Right ventricle myocardium superior (tissue), 1 donor: ENCODE data around the gene FAM98B. TPM values are rescaled to one million over a fixed set of nuclear protein-coding genes. Genes with fewer than 3 reads are reported as not detected.
A peak's percentile ranks its signal among the peaks of the same experiment; 100 is the strongest.

Experiments used
- ATAC-seq: fragments of 200-7000 bp; cut with Tn5 transposase; one replicate; pipeline ENCODE4 v1.9.1; 2020; ENCODE audit warnings: mild to moderate bottlenecking; ENCODE audit not compliant: poor library complexity
- DNase-seq: peaks from one replicate; pipeline ENCODE4 v3.0.0-alpha.2; 2020
- intact Hi-C: fragments of 100-400 bp; cut with DNase I; formaldehyde crosslinking; loops from one replicate; pipeline ENCODE4 v1.11.2; 2022
- total RNA-seq: library from RNA; stranded (reverse); fragmentation: NEBNext Ultra II Directional; extraction: Animal tissue kit (Norgen Biotek cat#: 25700); gene quantifications from one replicate; pipeline ENCODE4 v1.2.1, GENCODE V29; 2021
- donor health status: DM: no; HTN: yes; CAD: no; lungs with severe emphysema.

Gene FAM98B
- total RNA-seq, 1 donor from 2014 or later: 16.2 TPM

DNA sequence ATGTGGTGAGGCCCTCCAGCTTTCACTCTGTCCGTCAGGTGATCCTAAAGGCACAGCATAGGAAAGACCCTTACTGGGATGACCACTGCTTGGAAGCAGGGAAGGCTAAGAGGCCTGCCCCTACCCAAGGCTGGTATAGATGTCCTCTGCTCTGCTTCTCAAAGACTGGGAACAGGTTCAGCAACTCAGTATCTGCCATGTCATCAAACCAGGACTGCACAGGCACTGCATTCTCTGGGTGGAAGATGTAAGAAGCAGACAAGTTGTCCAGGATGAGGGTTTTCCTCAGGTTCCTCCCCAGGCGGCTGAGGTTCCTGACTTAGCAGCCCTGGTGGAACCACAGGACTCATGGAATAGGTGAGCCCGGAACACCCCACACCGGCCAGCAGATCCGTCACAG, 4.7 kb downstream of the FAM98B start:
- ATAC-seq (no peak), DNase-seq (no peak)
- intact Hi-C loops: no loop called here

DNA sequence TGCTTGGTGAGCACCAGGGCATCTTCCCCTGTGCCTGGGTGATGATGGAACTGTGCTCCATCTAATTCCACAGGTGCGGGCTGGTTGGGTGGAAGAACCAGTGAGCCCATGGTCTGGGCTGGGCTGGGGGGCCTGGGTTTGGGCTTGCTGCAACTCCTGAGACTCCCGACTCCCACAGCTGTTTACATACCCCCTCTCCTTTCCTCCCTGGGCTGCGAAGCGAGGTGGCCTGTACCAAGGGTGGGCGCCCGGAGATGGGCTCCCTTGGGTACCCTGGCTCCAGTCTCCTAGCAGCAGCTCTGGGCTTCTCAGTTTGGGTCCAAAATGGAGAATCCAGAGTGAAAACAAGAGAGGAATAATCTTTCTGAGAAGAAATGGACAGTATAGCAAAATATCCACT, 5.6 kb downstream of the FAM98B start:
- no peak for ATAC-seq
- intact Hi-C loops: no loop called here

DNA sequence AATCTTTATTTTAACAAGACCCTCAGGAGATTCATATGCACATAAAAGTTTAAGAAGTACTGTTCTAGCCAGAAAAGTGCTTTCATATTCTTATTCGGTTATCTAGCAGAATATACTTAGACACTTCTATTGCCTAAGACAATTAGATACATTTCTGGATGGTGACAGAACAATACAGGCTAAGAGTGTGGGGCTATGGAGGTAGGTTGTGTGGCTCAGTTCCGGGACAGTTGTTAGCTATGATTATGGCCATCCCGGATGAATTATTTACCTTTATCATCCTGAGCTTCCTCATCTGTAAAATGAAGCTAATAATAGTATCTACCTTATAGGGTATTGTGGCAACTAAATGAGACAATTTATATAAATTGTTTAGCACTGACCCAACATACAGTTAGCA, 6.6 kb downstream of the FAM98B start:
- DNase-seq (no peak), ATAC-seq (no peak)
- intact Hi-C loops: no loop called here

More for the DNA sequence above, 5.6 kb downstream of the FAM98B start:
- no peak for DNase-seq

DNA sequence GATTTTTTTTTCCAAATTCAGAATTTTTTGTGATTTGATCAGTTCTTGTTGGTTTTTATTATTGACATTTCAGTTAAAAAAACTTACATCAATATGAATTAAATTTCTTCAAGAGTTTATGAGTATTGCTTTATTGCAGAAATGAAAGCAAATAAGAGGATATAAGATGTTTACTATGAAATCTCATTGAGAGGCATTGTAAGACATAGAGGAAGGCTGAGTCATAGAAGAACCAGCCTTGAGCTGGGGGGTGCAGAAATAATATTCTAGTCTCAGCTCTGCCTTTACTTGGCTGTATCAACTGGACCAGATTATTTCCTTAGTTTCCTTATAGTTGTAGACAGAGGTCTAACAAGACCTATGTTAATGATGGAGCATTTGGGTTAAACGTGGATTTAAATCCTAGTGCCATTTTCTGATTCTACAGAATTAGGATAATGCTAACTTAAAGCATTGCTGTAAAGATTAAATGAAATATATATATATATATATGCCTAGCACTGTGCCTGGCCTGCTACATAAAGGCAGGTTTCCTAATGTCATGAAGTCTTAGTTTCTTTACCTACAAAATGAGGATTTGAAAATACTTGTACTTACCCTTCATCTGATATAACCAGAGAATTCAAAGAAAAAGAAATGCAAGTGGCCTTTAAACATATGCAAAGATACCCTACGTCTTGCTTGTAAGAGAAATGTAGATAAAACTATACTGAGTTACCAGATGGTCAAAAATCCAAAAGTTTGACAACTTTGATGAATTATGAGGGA, 7.3 kb downstream of the FAM98B start:
- intact Hi-C loops: no loop called here
- ATAC-seq: no peak
- DNase-seq: no peak

DNA sequence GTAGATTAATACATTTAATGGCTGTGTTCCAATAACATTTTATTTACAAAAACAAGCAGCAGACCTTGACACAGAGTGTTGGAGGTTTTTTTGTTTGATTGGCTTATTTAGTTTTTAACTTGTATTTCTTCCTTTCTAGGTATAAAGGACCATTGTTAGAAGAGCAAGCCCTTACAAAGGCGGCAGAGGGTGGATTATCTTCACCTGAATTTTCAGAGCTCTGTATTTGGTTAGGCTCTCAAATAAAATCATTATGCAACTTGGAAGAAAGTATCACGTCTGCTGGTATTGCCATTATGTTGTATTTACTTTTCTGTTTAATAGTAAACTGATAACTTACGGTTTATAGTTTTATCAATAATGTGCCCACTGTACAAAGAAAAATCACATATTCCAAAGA, 10.0 kb downstream of the FAM98B start:
- no peak for DNase-seq
- ATAC-seq: no peak
- intact Hi-C loops: no loop called here

DNA sequence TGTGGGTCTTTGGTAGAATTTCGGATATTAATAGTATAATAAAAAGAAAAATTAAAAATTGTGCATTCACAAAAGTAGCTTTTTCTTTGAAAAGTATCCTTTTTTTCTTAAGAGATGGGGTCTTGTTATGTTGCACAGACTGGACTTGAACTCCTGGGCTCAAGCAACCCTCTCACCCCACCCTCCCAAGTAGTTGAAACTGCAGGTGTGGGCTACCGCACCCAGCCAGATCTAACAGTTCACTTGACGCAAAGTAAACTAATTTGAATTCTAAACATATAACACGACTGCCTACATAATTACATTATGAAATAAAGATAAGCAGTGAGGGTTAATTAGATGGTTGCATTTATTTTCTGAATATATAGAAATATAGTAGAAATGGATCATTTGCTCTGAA, 10.7 kb downstream of the FAM98B start:
- DNase-seq (no peak), ATAC-seq (no peak)
- intact Hi-C loops: no loop called here

DNA sequence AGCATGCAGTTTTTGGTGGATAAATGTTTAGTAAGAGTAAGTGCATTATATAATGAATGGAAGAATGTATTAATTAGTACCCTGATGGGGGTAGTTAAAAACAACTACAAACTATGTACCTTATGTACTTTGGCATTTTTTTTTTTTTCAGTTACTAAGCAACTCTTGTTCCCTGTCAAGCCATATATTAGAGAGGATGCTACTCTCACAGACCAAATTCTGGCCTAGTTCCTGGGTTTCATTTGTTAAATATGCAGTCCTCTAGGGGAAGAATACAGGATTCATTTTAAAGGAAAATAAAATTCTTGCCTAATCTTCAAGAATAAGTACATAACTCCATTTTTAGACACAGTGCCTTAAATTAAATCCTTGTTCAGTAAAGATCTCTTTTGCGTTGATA, 16.9 kb downstream of the FAM98B start:
- intact Hi-C loops: loop anchor here (5.0 kb wide), 1 partner anchor 221 kb away; no protein-coding TSS in a partner anchor

DNA sequence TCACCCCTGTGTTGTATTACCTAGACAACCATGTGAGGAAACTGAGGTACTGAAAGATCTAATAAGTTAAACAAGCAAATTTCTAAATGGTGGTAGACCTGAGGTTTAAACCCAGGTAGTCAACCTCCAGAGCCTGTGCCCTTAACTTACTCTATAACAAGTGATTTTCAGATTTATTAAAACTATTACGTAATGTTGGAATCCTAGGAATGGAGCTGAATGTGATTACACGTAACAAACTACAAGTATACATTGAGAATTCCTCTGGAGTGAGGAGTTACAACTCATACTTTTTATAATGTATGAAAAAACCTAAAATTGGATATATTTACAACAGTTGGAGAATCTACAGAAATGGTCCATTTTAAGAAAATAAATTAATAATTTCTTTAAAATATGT, 18.0 kb downstream of the FAM98B start:
- ATAC-seq: no peak
- no peak for DNase-seq
- intact Hi-C loops: loop anchor here (5.0 kb wide), 1 partner anchor 220 kb away; no protein-coding TSS in a partner anchor

More for the DNA sequence above, 16.9 kb downstream of the FAM98B start:
- DNase-seq (no peak), ATAC-seq (no peak)

DNA sequence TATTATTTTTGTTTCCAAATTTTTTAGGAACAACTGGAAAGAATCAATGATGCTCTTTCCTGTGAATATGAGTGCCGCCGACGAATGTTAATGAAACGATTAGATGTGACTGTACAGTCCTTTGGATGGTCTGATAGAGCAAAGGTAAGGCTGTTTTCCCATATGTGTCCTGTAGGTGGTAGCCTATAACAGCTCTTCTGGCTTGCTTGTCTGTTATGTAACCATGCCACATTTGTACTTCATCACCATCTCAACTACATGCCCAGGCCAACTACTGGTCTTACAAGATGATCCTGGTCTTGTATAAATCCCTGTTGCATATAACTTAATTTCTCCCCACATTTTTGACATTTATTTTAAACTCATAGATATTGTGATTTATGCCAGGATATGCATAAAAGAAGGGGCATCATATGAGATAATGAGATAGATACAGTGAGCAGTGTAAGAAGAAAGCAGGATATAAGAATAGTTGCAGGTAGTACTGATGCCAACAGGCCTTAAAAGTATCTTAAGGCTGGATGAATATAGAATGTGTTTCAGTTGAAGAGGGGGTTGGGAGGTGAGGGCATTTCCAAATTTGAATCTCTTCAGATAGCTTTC, 20.3 kb downstream of the FAM98B start:
- intact Hi-C loops: loop anchor here (5.0 kb wide), 1 partner anchor 218 kb away; no protein-coding TSS in a partner anchor
- DNase-seq (no peak), ATAC-seq (peak; percentile 88)

DNA sequence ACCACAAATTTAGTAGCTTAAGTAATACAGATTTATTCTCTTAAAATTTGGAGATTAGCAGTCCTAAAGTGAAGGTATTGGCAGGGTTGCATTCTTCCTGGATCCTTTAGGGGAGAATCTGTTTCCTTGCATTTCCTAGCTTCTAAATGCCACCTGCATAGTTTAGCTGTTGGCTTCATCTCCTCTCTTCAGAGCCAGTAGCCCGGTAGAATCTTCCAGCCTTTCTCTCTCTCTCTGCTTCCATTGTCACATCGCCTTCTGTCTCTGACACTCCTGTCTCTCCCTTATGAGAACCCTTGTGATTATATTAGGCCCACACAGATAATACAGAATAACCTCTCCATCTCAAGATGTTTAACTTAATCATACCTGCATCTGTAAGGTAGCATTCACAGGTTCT, 21.4 kb downstream of the FAM98B start:
- ATAC-seq: no peak
- no peak for DNase-seq
- intact Hi-C loops: no loop called here

DNA sequence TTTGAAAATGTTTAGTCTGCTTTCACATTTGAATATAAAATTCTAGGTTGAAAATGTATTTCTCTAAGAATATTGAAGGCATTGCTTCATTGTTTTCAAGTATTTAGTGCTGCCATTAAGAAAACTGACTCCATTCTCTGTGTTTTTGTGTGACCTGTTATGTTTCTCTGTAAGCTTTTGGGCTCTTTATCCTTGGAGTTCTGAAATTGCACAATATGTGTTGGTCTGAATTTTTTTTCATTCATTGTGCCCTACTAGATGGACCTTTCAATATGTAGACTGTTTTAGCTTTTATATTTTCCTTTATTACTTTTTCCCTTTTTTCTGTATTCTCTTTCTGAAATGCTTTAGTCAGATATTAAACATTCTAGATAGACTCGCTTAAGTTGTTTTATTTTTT, 22.2 kb downstream of the FAM98B start:
- no peak for ATAC-seq

DNA sequence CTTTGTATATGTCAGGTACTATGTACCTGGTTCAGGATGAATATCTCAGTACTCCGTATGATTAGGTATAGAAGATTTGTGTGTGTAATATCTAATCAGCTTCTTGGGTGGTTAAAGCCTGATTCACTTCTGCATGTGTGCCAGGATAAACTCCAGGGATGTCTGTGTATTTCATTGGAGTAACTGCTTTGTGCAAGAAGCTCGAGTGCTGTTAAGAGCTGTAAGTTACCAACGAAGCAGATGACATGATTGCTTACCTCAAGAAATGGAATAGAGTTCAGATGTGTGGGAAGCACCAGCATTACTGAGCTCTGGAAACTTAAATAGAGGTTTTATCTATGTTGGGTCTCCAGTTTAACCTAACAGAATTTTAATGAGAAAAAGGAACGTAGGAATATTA, 23.7 kb downstream of the FAM98B start:
- intact Hi-C loops: no loop called here
- ATAC-seq: no peak
- no peak for DNase-seq

More for the DNA sequence above, 22.2 kb downstream of the FAM98B start:
- no peak for DNase-seq
- intact Hi-C loops: no loop called here

DNA sequence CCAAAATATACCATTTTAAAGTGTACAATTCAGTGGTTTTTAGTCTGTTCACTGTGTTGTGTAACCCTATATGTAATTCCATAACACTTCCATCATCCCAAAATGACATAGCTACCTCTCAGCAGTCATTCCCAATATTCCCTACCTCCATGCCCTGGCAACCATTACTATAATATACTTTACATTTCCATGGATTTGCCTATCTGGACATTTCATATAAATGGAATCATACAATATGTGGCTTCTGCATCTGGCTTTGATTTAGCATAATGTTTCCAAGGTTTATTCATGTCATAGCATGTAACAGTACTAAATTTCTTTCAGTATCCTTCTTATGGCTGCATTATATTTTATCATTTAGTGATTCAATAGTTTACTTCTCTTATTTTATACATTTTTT, 25.3 kb downstream of the FAM98B start:
- intact Hi-C loops: no loop called here
- ATAC-seq (no peak), DNase-seq (no peak)

DNA sequence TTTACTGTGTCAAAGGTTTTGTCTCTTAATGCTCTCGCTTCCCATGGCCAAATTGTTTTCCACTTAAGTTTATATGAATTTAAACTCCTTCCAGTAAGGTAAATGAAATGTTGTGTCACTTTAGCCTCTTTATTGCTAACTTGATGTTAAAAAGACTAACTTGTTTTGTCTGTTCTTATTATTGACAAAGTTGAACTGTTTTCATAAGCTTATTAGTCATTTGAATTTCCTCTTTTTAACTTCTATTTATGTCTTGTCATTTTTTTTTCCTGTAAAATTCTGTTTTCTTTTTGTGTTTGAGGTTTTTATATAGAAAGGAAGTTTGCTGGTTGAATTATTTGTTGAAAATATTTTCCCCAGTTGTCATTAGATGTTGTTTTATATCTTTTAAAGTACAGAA, 25.8 kb downstream of the FAM98B start:
- ATAC-seq: no peak
- no peak for DNase-seq
- intact Hi-C loops: no loop called here

DNA sequence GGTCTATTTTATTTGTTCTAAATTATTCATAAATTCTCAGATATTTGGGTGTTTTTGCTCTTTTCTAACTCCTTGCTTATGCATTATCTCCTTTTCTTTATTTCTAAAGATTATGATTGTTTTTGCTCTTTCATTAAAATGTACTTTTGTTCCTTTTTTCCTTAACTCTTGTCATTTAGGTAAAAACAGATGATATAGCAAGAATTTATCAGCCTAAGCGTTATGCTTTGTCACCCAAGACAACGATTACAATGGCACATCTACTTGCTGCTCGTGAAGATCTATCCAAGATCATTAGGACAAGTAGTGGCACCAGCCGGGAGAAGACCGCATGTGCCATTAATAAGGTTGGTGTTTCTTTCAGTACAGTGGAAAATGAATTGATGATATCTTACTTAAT, 27.2 kb downstream of the FAM98B start:
- DNase-seq (no peak), ATAC-seq (no peak)
- intact Hi-C loops: no loop called here

DNA sequence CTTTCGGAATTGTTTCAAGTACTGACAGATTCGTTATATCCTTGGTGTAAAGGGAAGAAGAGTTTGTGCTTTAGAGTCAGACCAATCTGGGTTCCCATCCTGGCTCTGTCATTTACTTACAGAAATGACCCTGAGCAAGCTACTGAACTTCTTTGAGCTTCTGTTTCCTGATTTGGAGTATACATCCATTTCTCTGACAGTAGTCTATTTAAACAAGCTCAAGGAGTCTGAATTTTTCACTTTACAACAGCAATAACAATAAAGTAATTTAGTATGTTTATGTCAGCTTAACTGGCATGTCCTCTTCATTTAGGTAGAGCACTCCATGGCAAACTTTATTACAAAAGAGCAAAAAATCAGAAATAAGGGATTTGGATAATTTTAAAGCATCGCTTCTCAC, 27.8 kb downstream of the FAM98B start:
- no peak for ATAC-seq
- intact Hi-C loops: no loop called here
- no peak for DNase-seq

DNA sequence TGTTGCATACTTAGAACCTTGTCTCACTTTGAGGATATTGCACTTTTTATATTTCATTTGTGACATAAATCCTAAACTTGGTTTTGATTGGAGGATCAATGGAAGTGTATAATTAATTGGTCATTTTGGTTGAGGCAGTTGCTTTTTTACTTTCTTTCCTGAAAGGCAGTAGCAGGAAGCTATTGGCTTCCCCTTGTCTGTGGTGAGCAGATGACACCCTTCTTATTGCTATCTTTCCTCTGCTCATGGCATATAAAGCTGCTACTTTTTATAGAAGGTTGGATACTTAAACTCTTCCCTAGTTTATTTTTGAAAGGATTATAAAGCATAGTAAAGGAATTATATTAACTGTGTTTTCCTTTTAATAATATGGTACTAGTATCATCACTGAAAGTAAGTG, 28.6 kb downstream of the FAM98B start:
- ATAC-seq: no peak
- intact Hi-C loops: no loop called here
- no peak for DNase-seq

DNA sequence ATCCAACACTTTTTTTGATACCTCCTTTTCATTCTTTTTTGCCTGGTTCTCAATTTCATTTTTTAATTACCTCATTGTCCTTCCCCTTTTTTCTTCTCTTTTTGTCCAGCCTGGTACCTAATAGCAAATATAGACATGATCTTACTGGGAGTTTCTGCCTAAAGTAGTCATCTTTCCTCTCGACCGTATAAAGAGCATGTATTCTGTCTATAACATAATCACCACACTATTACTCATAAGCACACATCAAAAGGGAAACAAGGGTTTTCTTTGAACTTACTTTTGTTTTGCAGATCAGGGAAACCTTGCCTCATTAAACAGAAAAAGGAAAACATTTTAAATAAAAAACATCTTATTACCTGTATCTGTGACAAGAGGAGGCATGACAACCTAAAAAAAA, 33.0 kb downstream of the FAM98B start:
- intact Hi-C loops: no loop called here
- DNase-seq (no peak), ATAC-seq (no peak)

DNA sequence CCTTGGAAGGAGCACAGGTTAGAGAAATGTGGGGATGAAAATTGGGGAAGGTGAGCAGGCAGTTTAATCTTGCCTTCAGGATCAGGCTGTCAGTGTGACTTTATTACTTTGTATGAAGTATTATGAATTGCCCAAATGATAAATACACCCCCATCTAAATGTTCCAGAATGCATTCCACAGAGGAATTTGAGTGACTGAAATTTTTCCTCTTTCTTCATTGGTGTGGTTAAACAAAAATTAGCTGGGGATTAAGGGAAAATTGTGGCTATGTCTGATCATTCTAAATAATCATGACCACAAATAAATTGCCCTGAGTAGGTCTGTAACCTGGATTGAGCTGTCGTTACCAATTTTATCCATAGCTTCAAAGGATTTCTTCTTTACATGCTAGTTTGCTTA, 33.5 kb downstream of the FAM98B start:
- intact Hi-C loops: no loop called here
- DNase-seq (no peak), ATAC-seq (no peak)

DNA sequence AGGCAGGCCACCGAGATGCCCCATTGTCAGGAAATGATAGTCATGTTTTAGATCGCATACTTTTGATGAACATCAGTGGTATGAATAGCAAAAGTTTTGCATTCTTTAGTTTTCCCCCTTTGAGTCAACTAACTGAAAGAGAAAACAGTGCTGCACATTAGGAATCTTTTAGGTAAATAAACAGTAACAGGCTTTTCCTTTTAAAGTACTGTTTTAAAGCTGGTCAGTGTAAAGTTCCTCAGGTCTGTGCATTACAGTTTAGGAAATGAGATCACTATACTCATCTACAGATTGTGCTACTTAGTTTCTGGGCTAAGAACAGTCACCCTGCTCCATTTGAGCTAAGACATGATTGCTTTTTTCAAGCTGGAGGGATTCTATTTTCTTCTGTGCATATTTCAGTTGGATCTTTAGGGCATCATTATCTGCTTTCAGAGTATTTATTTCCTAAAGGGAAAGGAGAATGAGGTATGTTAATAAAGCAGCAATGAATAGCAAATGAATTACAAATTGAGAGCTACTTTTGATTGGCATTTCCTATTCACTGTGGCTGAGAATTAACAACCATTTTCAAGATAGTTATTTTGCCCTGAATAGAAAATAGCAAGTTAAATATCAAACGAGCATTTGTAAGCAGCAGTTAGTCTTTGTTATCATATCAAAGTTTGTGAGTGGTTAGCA, 36.5 kb downstream of the FAM98B start:
- no peak for DNase-seq
- intact Hi-C loops: no loop called here

More for the DNA sequence above, 36.5 kb downstream of the FAM98B start:
- ATAC-seq: no peak
